NCI-H69 (cell line): ENCODE data around the gene COL15A1.
A peak's percentile ranks its signal among the peaks of the same experiment; 100 is the strongest.

ENCODE experiments used
- DNase-seq: peaks from one replicate; lab custom pipeline; 2025; lab: John Stamatoyannopoulos, UW

Gene COL15A1

GRCh38 chr9:99015448-99015847, 71.7 kb downstream of the COL15A1 start:
- DNase-seq, result no peak

GRCh38 chr9:99015890-99016289, 72.2 kb downstream of the COL15A1 start:
- no peak for DNase-seq

- no peak for DNase-seq
Measured at GRCh38 chr9:99016681-99017387, 73.1 kb downstream of the COL15A1 start.

- DNase-seq, result no peak
Measured at GRCh38 chr9:99018653-99019052, 74.9 kb downstream of the COL15A1 start.

DNA sequence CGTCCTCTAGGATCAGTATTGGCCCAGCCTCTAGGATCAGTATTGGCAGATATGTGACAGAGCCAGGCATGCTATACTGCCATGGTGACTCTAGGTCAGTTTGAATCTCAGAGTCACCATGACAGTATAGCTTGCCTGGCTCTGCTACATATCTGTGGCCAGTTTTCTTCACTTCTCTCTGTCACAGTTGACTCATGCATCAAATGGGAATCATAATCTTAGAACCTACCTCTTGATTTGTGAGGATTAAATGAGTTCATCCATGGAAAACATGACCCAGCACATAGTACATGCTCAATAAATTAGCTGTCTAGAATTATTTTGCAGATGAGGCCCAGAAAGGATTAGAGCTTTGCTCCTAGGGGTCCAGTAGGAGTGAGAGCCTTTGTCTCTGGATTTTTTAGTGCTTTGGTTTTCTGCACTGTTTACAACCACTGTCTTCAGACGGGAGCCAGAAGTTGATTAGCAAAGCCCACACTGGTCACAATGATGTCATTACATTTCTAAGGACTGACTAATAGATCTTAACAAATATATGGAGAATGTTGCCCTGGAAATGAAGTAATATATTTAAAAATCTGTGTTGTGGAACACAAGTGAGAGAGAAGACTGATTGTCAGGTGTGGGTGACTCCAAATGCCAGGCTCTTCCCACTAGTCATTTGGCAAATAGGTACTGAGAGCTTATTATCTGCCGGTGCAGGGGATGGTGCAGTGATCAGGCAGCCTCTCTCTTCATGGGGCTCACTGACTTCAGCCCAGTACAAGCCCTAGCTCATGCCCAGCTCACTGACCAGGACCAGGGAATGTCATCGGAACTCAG, 76.0 kb downstream of the COL15A1 start:
- no peak for DNase-seq

- DNase-seq, result no peak
Measured at GRCh38 chr9:99020786-99021436, 77.2 kb downstream of the COL15A1 start.

- DNase-seq, result no peak
Measured at GRCh38 chr9:99021512-99021911, 77.8 kb downstream of the COL15A1 start.

DNA sequence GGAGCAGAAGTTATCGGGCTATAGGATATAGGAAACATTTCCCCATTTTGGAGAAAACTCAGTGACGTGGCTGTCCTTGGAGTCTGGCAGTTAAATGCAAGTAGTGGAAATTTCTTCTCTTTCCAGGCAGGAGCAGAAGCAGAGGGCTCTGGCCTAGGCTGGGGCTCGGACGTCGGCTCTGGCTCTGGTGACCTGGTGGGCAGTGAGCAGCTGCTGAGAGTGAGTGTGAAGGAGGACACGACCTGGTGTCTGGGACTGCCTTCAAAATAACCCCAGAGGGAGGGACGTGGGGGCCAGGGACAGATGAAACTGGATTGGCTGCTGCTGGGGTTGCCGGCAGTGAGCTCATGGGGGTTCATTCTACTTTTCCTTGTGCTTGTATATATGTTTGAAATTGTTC, 79.5 kb downstream of the COL15A1 start:
- no peak for DNase-seq

DNA sequence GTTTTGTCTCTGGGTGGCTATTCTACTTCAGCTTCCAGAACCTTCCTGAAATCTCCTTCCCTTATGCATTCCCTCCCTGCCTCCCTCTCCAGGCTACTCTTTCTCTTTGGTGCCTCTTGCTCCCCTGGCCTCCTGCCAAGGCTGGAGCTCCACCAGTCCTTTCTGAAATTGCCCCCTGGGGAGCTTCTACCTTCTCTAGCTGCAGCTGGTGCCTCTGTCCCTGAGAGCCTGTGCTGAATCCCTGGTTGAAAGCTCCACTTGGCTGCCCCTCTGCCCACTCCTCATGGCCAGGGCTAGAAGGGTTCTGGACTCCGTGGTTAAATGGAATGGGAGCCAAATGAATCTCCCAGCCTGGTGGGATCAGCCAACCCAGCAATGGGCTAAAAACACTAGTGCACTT, 80.1 kb downstream of the COL15A1 start:
- peak; percentile 95 for DNase-seq

DNA sequence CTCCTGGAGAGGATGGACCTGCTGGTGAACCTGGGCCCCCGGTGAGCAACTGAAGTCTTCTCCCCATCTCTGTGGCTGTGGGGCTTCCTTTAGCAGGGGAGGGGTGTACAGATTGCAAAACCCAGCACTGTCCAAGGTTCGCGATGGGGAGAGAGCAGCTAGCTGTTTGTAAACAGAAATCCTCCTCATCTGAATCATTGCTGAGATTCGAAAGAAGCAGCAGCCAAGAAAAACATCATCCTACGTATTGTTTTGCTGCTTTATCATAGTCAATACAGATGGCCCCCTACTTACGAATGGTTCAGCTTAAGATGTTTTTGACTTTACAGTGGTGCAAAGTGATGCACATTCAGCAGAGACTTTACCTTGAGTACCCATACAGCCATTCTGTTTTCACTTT, 81.3 kb downstream of the COL15A1 start:
- no peak for DNase-seq

DNA sequence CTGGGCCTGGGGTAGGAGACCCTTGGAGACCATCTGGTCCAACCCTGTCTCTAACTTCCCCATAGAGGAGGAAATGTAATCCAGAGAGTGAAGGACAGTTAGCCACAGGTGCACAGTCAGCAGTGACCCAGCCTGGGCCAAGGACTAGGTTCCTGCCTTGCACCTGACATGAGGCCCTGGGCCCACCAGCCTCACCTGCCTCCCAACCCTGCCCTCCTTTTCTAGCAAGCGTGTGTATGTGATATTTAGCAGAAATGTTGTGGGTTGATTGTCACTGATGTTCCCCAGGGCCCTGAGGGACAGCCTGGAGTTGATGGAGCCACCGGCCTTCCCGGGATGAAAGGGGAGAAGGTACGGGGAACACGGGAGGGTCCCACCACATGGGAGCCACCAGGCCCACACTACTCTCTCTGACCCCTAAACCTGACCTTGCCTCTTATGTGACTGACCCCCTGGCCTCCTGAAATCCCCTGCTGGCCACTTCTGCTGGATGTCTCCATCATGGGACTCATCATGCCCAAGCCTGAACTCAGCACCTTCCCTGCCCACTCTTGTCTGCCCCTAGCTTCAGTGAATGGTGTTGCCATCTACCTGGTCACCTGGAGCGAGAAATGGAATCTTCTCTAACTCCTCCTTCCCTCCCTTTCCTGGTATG, 82.0 kb downstream of the COL15A1 start:
- DNase-seq, result no peak

DNA sequence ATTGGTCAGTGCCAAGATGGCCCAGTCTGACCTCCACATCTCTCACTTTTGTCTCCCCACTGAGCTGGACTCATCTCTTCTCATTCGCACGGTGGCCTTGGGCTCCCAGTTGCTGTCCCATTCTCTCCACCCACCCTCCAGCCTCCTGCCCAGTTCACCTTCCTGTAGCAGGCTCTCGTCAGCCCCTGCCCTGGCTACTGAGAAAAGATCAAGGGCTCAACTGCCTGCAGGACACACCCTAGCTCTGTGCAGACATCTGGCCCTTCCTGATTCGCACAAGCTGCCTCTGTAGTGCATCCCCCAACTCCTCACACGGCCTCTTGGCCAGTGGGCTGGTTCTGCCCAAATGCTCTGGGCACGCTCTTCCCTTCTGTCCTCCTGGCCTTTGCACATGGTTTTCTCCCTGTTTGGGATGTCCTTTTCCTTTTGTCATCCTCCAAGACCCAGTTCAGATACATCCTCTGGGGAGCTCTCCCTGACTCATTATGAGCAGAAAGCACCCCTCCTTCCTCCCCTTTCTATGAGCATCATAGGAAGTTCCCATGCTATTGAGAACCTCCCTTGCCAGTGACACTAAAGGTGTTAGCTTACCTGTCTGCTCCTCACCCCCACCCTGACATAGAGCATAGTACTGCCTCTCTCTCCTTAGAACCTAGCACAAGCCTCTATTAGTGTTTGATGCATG, 82.7 kb downstream of the COL15A1 start:
- no peak for DNase-seq

DNA sequence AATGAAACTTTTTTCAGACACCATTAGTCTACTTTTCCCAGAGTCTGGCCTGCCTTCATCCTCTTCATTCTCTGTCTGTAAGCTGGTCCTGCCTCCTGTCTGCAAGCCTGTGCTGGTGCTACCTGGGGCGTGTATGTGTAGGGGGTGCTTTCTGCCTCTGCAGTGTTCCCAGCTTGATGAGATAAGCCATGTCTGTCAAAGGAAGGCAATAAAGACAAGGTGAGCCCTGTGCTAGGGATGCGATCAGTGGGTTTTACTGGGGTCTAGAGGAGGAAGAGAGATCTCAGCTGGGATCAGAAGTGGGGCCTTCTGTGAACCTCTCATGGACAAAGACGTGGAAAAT, 83.2 kb downstream of the COL15A1 start:
- no peak for DNase-seq

DNA sequence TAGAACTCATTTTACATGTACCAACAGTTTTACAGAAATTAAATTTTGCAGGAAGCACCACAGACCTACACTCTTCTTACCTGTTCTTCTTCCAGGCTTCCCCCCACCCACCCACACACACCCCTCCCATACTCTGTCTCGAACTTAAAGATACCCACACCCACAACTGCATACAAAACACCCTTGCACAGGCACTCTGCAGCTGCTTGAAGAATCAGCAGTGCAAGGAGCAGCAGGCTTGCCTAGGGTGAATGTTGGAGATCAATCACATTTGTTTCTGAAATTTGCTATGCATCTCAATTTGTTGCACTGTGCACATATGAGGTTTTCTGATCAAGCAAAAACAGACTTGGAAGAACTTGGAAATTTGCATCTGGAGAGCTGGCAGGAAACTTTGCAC, 83.7 kb downstream of the COL15A1 start:
- DNase-seq, result no peak

- no peak for DNase-seq
Measured at GRCh38 chr9:99029083-99029645, 85.5 kb downstream of the COL15A1 start.

DNA sequence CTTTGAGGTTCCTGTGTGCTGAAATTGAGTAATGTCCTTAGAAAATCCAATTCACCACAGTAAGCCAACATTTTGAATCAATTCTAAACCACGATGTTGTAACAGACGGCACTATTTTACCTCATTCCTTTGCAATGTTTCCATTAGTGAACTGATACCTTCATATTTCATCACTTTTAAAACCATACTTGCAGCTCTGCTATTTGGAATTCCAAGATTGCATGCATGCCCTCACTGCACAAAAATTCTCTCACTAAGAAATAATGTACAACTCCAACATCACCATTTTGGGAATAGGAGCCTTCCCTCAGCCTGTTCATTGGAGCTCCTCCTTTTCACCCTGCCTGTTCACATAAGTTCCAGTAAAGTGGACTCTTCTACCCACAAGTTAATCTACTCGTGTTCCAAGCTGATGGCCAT, 86.4 kb downstream of the COL15A1 start:
- no peak for DNase-seq

GRCh38 chr9:99030610-99031109, 87.0 kb downstream of the COL15A1 start:
- no peak for DNase-seq

DNA sequence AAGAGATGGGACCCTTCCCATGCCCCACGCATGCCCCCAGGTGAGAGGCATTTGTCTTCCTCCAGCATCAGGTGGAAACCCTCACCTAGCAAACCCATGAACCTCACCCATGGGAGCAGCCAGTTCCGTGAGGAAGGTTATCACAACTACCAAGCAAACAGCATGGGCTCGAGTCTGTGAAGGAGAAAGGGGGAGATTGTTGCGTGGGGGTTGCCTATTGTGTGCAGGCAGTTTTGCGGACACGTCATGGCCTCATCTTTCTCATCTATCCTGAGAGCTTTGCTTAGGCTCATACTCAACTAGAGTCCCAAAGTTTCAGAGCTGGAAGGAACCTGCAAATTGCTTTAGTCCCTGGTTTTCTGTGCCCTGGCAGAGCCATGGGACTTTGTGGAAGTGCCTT, 87.6 kb downstream of the COL15A1 start:
- no peak for DNase-seq

GRCh38 chr9:99031994-99032393, 88.3 kb downstream of the COL15A1 start:
- no peak for DNase-seq

DNA sequence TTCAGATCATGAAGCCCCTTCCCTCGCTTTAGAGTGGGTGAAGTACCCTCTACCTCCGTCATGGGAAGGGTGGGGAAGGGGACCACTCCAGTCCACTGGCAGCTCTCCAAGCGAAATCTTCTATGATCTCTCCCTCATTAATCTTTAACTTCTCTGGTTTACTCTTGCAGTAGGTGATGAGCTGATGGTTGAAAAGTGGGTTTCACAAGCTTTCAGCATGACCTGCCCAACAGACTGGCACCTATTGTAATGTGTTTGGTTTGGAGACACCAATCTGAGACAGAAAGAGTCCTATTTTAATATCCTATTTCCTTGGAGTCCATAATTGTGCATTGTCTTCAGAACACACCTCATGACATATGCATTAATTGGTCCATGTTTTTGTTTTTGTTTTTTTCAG, 90.4 kb downstream of the COL15A1 start:
- no peak for DNase-seq

- no peak for DNase-seq
Measured at GRCh38 chr9:99035313-99035712, 91.6 kb downstream of the COL15A1 start.
